H9 (cell line): ENCODE results near the gene MLANA. TPM values are rescaled to one million over a fixed set of nuclear protein-coding genes. Genes with fewer than 3 reads are reported as not detected.

Experiments used
- DNase-seq: peaks from one replicate; pipeline ENCODE4 v3.0.0-alpha.2; 2017
- H2AFZ ChIP-seq: one replicate; pipeline ENCODE4 v1.6.1; 2013; ENCODE audit warnings: mild to moderate bottlenecking, low read length, control low read depth, moderate library complexity
- H2AK5ac ChIP-seq: 2 replicates; pipeline ENCODE4 v1.6.1; 2013; ENCODE audit warnings: low read length, control low read depth, mixed read lengths; ENCODE audit not compliant: insufficient read length
- H2BK120ac ChIP-seq: one replicate; pipeline ENCODE4 v1.6.1; 2013; ENCODE audit warnings: low read depth, mild to moderate bottlenecking, low read length, control low read depth, inconsistent platforms; ENCODE audit not compliant: poor library complexity, severe bottlenecking
- H2BK12ac ChIP-seq: 2 replicates; pipeline ENCODE4 v1.6.1; 2013; ENCODE audit warnings: low read length, control low read depth, mixed read lengths, low read depth; ENCODE audit not compliant: insufficient read length
- H2BK15ac ChIP-seq: 2 replicates; pipeline ENCODE4 v1.6.1; 2013; ENCODE audit warnings: low read depth, low read length, control low read depth
- H2BK20ac ChIP-seq: one replicate; pipeline ENCODE4 v1.6.1; 2013; ENCODE audit warnings: low read depth, mild to moderate bottlenecking, low read length, control low read depth, inconsistent platforms; ENCODE audit not compliant: poor library complexity, severe bottlenecking
- H2BK5ac ChIP-seq: 2 replicates; pipeline ENCODE4 v1.6.1; 2013; ENCODE audit warnings: low read length, control low read depth, mixed read lengths; ENCODE audit not compliant: insufficient read length
- H3K14ac ChIP-seq: 2 replicates; pipeline ENCODE4 v1.6.1; 2013; ENCODE audit warnings: low read length, control low read depth; ENCODE audit not compliant: insufficient read depth
- H3K18ac ChIP-seq: 2 replicates; pipeline ENCODE4 v1.6.1; 2013; ENCODE audit warnings: low read depth, mild to moderate bottlenecking, mixed read lengths, low read length, control low read depth; ENCODE audit not compliant: insufficient read length
- H3K23ac ChIP-seq: 2 replicates; pipeline ENCODE4 v1.6.1; 2013; ENCODE audit warnings: low read length, control low read depth, mixed read lengths, low read depth; ENCODE audit not compliant: insufficient read length
- H3K23me2 ChIP-seq: 2 replicates; pipeline ENCODE4 v1.6.1; 2013; ENCODE audit warnings: low read depth, mild to moderate bottlenecking, mixed read lengths, low read length, control low read depth; ENCODE audit not compliant: insufficient read length, poor library complexity, severe bottlenecking
- H3K27ac ChIP-seq: 2 replicates; pipeline ENCODE4 v1.5.1; 2013; ENCODE audit warnings: low read length, control low read depth, mixed read lengths, low read depth; ENCODE audit not compliant: insufficient read length
- H3K27me3 ChIP-seq: 2 replicates; pipeline ENCODE4 v1.6.1; 2013; ENCODE audit warnings: low read length, control low read depth, inconsistent platforms; ENCODE audit not compliant: insufficient read depth
- H3K4ac ChIP-seq: 2 replicates; pipeline ENCODE4 v1.6.1; 2013; ENCODE audit warnings: low read depth, mild to moderate bottlenecking, control low read depth, inconsistent platforms, low read length, moderate library complexity
- H3K4me1 ChIP-seq: 2 replicates; pipeline ENCODE4 v1.6.1; 2013; ENCODE audit warnings: low read length, control low read depth, inconsistent platforms; ENCODE audit not compliant: insufficient read depth
- H3K4me2 ChIP-seq: 2 replicates; pipeline ENCODE4 v1.6.1; 2013; ENCODE audit warnings: low read length, control low read depth, mixed read lengths; ENCODE audit not compliant: insufficient read length, insufficient read depth
- H3K56ac ChIP-seq: 2 replicates; pipeline ENCODE4 v1.6.1; 2013; ENCODE audit warnings: low read depth, mild to moderate bottlenecking, mixed read lengths, low read length, control low read depth; ENCODE audit not compliant: insufficient read length
- H3K79me1 ChIP-seq: 2 replicates; pipeline ENCODE4 v1.6.1; 2013; ENCODE audit warnings: low read depth, mild to moderate bottlenecking, moderate library complexity, low read length, control low read depth, inconsistent platforms; ENCODE audit not compliant: insufficient read depth, poor library complexity, severe bottlenecking
- H3K79me2 ChIP-seq: 2 replicates; pipeline ENCODE4 v1.6.1; 2013; ENCODE audit warnings: low read length, control low read depth, inconsistent platforms; ENCODE audit not compliant: insufficient read depth
- H3K9ac ChIP-seq: 2 replicates; pipeline ENCODE4 v1.6.1; 2013; ENCODE audit warnings: low read length, control low read depth, mixed read lengths; ENCODE audit not compliant: insufficient read length; ENCODE audit errors: extremely low read depth
- H3K9me3 ChIP-seq: one replicate; pipeline ENCODE4 v1.6.1; 2013; ENCODE audit warnings: low read depth, low read length, inconsistent platforms; ENCODE audit not compliant: control insufficient read depth
- H3T11ph ChIP-seq: one replicate; pipeline ENCODE4 v1.6.1; 2013; ENCODE audit warnings: mild to moderate bottlenecking, low read length, control low read depth, inconsistent platforms
- H4K20me1 ChIP-seq: one replicate; pipeline ENCODE4 v1.6.1; 2013; ENCODE audit not compliant: control insufficient read depth, insufficient read length, insufficient read depth
- H4K5ac ChIP-seq: 2 replicates; pipeline ENCODE4 v1.6.1; 2013; ENCODE audit warnings: low read depth, mild to moderate bottlenecking, mixed read lengths, low read length, control low read depth; ENCODE audit not compliant: insufficient read length
- H4K8ac ChIP-seq: replicated peaks from 2 replicates; pipeline ENCODE4 v1.6.1; 2013; ENCODE audit warnings: low read length, control low read depth, mixed read lengths, low read depth; ENCODE audit not compliant: insufficient read length
- H4K91ac ChIP-seq: 2 replicates; pipeline ENCODE4 v1.6.1; 2013; ENCODE audit warnings: low read depth, mild to moderate bottlenecking, moderate library complexity, mixed read lengths, low read length, control low read depth; ENCODE audit not compliant: insufficient read length
- H3K27ac Mint-ChIP-seq, 3 experiments: 2 replicates in 2 of 3; 3 replicates in 1 of 3; pipeline ENCODE4 v1.8.0; 2020 to 2021; ENCODE audit warnings: mixed read lengths in 3 of 3, mild to moderate bottlenecking in 1 of 3, moderate library complexity in 1 of 3
- H3K27me3 Mint-ChIP-seq: 2 replicates; pipeline ENCODE4 v1.8.0; 2021; ENCODE audit warnings: low read depth, mild to moderate bottlenecking, moderate library complexity, mixed read lengths
- H3K36me3 Mint-ChIP-seq, 3 experiments: 2 replicates in 2 of 3; 3 replicates in 1 of 3; pipeline ENCODE4 v1.8.0; 2020 to 2021; ENCODE audit warnings: low read depth in 3 of 3, mixed read lengths in 3 of 3; ENCODE audit not compliant: insufficient read depth in 1 of 3
- H3K4me1 Mint-ChIP-seq, 2 experiments: 2 replicates each; pipeline ENCODE4 v1.8.0; 2020; ENCODE audit warnings: mixed read lengths in 2 of 2
- H3K4me3 Mint-ChIP-seq, 2 experiments: 2 replicates in 1 of 2; 3 replicates in 1 of 2; pipeline ENCODE4 v1.8.0; 2020 to 2021; ENCODE audit warnings: mild to moderate bottlenecking in 2 of 2, mixed read lengths in 2 of 2, moderate library complexity in 1 of 2
- H3K9me3 Mint-ChIP-seq, 2 experiments: 2 replicates in 1 of 2; 3 replicates in 1 of 2; pipeline ENCODE4 v1.8.0; 2020; ENCODE audit warnings: mild to moderate bottlenecking in 2 of 2, mixed read lengths in 2 of 2, moderate library complexity in 1 of 2
- WGBS: extraction: QIAGEN DNeasy Blood & Tissue Kit; methylation state at CpG from one replicate; pipeline ENCODE4 v1.1.7; 2013; ENCODE audit warnings: missing lambda C conversion rate, low lambda C conversion rate, mixed read lengths; ENCODE audit not compliant: insufficient read length; ENCODE audit errors: extremely low coverage; 5-methylcytosine and 5-hydroxymethylcytosine counted together
- total RNA-seq: library from RNA; stranded (reverse); gene quantifications from 2 replicates; pipeline ENCODE4 v1.2.1, GENCODE V29; 2021
- TF ChIP-seq, protein P1 (sequence below): fragments of 200-600 bp; sonication (generic); conservative IDR thresholded peaks from 3 replicates; pipeline ENCODE4 v1.8.0; 2021; ENCODE audit warnings: antibody characterized with exemption, mild to moderate bottlenecking

The MLANA gene
- total RNA-seq, 1 experiment from 2014 or later = not detected

DNA sequence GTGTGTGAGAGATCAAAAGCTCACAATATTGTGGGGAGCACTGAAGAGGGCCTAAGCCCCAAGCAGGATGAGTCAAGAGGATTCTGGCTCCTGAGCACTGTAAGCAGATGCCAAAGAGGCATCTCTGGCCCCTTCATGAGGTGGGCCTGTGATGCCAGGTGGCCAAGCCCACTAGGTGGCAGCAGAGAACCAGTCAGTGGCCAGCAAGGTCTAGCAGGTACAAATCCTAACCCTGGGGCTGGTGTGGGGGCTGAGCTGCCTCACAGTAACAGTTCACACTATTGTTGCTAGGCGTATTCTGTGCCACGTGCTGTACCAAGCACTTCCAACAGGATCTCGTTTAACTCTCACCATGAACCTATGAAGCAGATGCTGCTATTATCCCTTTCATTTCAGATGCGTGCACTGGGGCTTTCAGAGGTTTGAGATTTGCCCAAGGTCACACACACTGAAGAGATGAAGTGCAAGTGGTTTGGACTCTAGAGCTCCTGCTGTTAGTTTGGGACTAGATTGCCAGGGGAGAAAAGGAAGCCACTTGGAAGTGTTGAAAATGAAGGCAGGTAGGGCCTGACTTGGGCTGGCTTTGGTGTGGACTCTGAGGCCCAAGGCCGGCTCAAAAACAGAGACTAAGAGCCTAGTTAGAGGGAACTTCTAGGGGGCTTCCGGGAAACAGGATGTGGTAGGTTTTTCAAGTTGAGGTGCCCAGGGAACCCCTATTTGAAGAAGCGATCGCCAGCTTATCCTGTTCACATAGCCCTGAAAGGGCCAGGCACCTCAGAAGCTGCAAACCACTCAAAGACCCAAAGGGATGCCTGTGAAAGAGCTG, 4.4 kb upstream of the MLANA start:
- H3T11ph ChIP-seq = no peak overlapping the region
- peak overlapping the region in 1 of 3 experiments; percentile 44; a peak in 1 of 7 replicates for H3K27ac Mint-ChIP-seq
- H3K27ac ChIP-seq = no peak overlapping the region
- H4K8ac ChIP-seq = no peak overlapping the region
- no peak overlapping the region; the same call in 1 of the 2 replicates for H3K14ac ChIP-seq
- H2AFZ ChIP-seq = no peak overlapping the region
- H2BK12ac ChIP-seq = no peak overlapping the region
- no peaks in the 10 kb centered on the region for H3K79me2 ChIP-seq
- DNase-seq = peak; percentile 91
- H4K5ac ChIP-seq = no peak overlapping the region
- H3K56ac ChIP-seq = no peak overlapping the region
- H2BK15ac ChIP-seq = no peak overlapping the region
- H3K27me3 ChIP-seq = no peaks in the 10 kb centered on the region
- no peaks in the 10 kb centered on the region for H3K36me3 Mint-ChIP-seq
- no peak overlapping the region for H3K9ac ChIP-seq
- no peaks in the 10 kb centered on the region; the same call in 1 of the 2 replicates for H3K4me1 ChIP-seq
- no CpG with 5 or more reads among the region's 8 CpGs for WGBS
- H2BK20ac ChIP-seq = no peak overlapping the region
- H2BK5ac ChIP-seq = no peak overlapping the region
- no peak overlapping the region for H3K4me2 ChIP-seq
- no peak overlapping the region for H3K23ac ChIP-seq
- H3K4me1 Mint-ChIP-seq = peaks cover 2 to 3% of the 10 kb centered on the region in 2 experiments; a peak in 2 of 4 replicates
- H2BK120ac ChIP-seq = no peak overlapping the region
- H3K23me2 ChIP-seq = no peaks in the 10 kb centered on the region
- H4K91ac ChIP-seq = no peak overlapping the region
- no peaks in the 10 kb centered on the region for H3K9me3 ChIP-seq
- no peak overlapping the region for H2AK5ac ChIP-seq
- H3K9me3 Mint-ChIP-seq = no peaks in the 10 kb centered on the region
- H3K27me3 Mint-ChIP-seq = peaks cover 1% of the 10 kb centered on the region; the same call in 1 of the 2 replicates
- H3K4ac ChIP-seq = no peak overlapping the region
- TF ChIP-seq, protein P1, sequence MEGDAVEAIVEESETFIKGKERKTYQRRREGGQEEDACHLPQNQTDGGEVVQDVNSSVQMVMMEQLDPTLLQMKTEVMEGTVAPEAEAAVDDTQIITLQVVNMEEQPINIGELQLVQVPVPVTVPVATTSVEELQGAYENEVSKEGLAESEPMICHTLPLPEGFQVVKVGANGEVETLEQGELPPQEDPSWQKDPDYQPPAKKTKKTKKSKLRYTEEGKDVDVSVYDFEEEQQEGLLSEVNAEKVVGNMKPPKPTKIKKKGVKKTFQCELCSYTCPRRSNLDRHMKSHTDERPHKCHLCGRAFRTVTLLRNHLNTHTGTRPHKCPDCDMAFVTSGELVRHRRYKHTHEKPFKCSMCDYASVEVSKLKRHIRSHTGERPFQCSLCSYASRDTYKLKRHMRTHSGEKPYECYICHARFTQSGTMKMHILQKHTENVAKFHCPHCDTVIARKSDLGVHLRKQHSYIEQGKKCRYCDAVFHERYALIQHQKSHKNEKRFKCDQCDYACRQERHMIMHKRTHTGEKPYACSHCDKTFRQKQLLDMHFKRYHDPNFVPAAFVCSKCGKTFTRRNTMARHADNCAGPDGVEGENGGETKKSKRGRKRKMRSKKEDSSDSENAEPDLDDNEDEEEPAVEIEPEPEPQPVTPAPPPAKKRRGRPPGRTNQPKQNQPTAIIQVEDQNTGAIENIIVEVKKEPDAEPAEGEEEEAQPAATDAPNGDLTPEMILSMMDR = peak; percentile 94
- no peaks in the 10 kb centered on the region for H3K79me1 ChIP-seq
- H4K20me1 ChIP-seq = no peaks in the 10 kb centered on the region
- peak overlapping the region; percentile 18 for H3K18ac ChIP-seq
- H3K4me3 Mint-ChIP-seq = no peak overlapping the region
